ENCODE measurements around the gene KRTAP5-1. TPM values are rescaled to one million over a fixed set of nuclear protein-coding genes. Genes with fewer than 3 reads are reported as not detected.

Gene KRTAP5-1
- polyA plus RNA-seq, 4 donors, result 0.36 TPM; not detected in 3

DNA sequence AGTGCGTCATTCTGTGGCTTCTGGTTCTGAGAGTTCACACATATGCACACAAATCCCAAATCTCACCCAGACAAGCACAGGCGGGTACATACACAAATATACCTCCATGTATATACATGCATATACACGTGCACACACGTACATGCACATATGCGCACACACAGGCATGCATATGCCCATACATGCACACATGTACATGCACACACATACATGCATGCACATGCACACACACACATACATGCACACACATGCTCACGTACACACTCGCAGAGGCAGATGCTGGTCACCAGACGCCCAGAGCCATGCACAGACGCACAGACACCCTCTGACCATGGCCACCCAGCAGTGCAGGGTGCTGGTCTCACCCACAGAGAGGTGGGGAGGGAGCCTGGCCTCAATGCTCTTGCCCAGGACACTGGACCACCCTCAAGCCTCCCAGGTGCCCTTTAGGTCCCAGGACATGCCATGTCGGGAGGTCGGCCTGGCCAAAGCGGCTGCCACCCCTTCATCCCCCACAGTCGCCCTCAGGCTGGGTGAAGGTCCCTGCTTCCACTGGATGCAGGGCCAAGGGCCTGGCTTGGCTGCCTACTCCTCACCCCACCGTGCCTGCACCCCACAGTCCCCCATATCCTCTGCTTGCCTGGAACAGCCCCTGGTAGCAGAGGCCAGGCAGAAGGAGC is 22.5 kb downstream of the KRTAP5-1 start:
- DNase-seq (ENCODE audit: low read depth in 4 of 4, low spot score in 3 of 4), result no peak

- DNase-seq (ENCODE audit: low read depth in 4 of 4, low spot score in 3 of 4), result no peak
These were observed 23.1 kb downstream of the KRTAP5-1 start for GRCh38 chr11:1561955-1562354.

GRCh38 chr11:1561266-1561665 is 23.8 kb downstream of the KRTAP5-1 start:
- DNase-seq (ENCODE audit: low read depth in 4 of 4, low spot score in 3 of 4), result no peak

GRCh38 chr11:1560649-1561251 is 24.3 kb downstream of the KRTAP5-1 start:
- DNase-seq (ENCODE audit: low read depth in 4 of 4, low spot score in 3 of 4), result no peak

- DNase-seq (ENCODE audit: low read depth in 4 of 4, low spot score in 3 of 4), result no peak
These were observed 25.0 kb downstream of the KRTAP5-1 start for GRCh38 chr11:1560002-1560648.

DNA sequence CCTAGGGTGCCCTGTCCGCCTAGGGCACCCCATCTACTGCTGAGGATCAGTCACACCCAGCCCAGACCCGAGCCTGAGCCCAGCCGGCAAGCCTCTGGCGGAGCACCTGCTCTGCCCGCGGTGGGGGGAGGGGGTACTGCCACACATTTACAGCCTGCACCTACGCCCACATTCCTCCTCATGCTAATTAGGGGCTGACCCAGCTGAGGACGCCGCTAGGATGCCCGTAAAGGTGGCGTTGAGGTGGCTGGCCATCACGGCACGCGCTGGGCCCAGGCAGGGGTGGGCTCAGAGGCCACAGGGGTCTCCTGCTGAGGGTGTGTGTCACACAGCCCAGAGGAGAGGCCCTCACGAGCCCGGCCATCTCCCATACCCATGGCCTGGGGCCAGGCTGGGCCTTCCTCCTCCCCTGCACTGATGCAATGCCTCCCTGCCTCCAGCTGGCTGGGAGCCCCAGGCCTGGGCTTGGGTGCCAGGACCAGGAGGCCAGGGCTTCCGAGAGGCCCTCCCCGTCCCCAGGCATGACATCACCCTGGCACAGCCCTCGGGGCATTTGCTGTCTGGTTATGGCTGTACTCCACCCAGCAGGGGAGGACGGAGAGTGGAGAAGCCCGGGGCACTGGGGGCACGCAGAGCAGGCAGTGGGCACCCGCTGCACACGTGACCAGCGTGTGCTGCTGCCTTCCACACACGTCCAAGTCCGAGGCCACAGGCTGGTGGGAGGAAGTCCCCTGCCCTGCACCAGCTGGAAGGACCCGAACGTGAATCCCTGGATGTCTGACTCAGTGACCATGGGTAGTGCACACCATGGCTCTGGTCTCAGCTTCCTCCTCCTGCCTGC is 25.8 kb downstream of the KRTAP5-1 start:
- DNase-seq (ENCODE audit: low read depth in 4 of 4, low spot score in 3 of 4), result no peak

GRCh38 chr11:1558775-1559110 is 26.3 kb downstream of the KRTAP5-1 start:
- DNase-seq (ENCODE audit: low read depth in 4 of 4, low spot score in 3 of 4), result no peak

DNA sequence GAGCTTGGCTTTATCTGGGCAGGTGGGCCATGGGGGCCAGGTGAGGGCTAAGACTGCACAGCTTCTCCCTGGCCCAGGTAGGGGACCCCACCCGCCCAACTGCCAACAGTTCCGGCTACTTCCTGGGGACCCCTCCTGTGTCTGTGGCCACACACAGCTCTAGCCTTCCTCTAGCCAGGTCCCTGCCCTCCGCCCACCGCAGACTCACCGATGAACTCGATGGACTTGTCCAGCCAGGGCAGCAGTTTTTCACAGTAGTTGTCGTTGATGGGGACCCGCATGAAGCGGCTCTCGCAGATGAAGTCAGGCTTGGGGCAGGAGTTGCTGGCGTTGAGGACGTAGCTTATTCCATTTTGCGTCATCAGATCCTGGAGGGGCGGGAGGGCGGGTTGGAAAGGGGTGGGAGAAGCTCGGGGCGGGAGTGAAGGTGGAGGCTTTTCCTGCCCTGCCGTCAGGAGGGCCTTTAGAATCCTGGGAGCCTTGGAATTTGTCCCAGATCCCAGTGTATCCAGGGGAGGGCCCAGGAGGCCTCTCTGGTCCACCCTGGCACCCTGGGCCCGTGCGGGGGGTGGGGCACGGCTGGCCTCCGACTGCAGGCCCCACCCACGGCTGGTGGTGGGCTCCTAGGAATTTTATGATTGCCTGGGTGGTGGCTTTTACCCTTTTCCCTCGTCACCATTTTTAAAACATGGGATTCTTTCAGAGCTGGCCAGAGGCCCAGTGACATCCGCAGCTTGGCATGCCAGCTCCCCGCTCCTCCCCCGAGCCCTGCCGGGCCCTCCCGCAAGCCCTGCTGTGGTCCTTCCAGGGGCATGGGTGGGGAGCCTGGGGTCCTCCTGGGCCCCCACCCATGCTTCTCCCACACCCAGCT is 26.9 kb downstream of the KRTAP5-1 start:
- no peak for DNase-seq (ENCODE audit: low read depth in 4 of 4, low spot score in 3 of 4)

DNA sequence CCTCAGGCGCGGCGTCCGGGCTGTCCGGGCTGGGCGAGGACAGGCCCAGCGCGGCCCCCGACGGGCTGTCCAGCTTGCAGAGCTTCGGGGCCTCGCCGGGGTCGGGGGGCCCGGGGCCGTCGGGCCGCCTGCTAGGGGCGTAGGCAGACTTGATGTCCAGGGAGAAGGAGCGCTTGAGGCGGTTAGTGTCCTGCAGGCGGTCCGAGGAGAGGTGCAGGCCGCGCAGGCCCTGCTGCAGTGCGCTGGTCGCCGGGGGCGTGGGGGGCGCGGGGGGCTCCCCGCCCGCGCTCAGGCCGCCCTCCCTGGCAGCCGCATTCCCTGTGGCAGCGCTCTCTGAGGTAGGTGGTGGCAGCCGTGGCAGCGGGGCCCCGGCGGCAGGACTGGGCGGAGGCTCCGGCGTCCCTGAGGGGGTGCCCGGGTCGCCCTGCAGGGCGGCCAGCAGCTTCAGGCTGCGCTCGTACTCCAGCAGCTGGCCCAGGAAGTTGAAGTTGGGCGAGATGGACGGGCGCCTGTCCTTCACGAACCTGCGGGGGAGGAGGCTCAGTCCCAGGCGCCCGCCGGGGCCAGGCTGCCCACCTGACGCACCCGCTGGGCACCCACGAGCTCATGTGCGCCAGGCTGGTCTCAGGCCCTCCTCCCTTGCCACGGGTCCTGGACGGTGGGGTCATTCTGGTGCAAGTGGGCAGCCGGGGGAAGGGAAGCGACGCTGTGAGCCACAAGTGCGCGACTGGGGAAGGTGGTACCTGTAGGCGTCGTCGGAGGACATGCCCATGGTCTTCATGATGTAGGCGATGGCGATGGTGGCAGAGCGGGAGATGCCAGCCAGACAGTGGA is 27.8 kb downstream of the KRTAP5-1 start:
- DNase-seq (ENCODE audit: low read depth in 4 of 4, low spot score in 3 of 4), result no peak

- no peak for DNase-seq (ENCODE audit: low read depth in 4 of 4, low spot score in 3 of 4)
These were observed 28.7 kb downstream of the KRTAP5-1 start for GRCh38 chr11:1556278-1556902.

DNA sequence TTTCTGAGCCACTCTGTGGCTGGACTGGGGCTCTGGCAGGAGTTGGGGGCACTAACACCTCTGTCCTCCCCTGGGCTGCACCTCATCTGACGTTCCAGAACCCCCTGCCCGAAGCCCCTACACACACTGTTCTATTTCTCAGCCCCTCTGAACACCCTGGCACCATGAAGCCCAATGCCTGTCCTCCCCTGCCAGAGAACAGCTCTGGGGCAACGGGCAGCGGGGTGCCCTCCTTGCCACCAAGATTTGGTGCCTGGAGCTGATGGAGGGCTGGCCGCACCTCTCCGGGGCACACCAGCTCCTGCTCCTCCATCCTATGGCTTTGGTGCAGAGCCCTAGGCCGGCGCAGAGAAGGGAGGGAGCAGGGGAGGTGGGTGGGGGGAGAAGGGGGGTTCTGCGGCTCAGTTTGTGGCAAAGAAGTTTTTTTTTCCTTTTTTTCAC is 29.4 kb downstream of the KRTAP5-1 start:
- no peak for DNase-seq (ENCODE audit: low read depth in 4 of 4, low spot score in 3 of 4)

DNA sequence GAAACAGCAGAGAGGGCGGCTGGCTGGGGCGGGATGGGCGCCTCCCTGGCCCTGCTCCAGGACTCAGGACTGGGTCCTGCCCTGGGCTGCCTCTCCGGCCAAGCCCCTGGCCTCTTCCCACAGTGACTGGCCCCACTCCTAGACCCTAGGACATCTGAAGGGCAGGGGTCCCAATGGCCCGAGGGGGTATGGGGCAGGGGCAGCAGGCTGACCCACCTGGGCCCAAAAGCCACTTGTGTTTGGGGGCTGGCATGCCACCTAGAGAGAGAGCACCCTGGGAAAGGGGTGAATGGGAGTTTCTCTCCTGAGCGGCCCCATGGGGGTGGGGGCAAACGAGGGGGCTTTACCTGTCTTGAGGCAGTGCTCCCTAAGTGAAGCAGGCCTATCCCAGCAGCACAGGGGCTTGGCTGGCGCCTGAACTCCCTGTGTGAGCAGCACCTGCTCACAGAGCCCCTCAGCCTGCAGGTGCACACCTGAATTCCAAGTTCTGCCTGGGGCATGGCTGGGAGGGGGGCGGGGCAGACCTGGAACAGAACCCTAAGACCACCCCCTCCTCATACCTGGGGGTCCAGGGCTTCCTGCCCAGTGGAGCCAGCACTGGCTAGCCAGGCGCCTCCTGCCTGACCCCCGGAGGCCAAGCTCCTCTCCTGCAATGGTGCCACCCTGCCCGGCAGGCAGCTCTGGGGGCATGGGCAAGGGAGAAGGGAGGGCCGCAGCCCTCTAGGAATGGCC is 29.9 kb downstream of the KRTAP5-1 start:
- DNase-seq (ENCODE audit: low read depth in 4 of 4, low spot score in 3 of 4), result no peak

DNA sequence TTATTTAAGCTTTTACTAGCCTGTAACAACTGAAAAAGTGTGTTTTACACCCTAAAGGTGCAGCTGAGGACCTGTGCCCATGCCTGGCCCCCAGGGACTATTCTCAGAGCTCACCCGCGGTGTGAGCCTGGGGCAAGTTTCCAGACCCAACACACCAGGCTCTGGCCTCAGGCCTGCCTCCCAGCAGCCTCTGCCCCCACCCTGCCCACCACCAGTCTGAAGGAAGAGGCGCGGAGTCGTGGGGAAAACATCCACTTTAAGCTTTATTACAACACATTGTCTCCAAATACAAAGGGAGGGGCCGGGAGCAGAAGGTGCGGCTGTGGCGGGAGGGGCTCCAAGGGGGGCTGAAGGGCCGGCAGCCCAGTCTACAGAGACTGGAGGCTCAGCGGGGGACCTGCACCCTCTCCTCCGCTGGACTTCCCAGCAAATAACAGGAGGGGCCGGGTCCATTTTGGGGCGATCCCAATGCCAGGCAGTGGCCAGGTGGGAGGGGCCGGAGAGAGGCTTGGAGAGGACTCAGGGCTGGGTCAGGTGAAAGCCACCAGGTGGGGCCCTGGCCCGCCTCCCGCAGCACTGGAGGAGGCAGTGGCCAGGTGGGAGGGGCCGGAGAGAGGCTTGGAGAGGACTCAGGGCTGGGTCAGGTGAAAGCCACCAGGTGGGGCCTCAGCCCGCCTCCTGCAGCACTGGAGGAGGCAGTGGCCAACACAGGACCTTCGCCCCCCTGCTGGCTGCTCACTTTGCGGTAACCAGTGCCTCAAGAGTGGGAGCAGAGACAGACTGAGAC is 31.1 kb downstream of the KRTAP5-1 start:
- no peak for DNase-seq (ENCODE audit: low read depth in 4 of 4, low spot score in 3 of 4)

DNA sequence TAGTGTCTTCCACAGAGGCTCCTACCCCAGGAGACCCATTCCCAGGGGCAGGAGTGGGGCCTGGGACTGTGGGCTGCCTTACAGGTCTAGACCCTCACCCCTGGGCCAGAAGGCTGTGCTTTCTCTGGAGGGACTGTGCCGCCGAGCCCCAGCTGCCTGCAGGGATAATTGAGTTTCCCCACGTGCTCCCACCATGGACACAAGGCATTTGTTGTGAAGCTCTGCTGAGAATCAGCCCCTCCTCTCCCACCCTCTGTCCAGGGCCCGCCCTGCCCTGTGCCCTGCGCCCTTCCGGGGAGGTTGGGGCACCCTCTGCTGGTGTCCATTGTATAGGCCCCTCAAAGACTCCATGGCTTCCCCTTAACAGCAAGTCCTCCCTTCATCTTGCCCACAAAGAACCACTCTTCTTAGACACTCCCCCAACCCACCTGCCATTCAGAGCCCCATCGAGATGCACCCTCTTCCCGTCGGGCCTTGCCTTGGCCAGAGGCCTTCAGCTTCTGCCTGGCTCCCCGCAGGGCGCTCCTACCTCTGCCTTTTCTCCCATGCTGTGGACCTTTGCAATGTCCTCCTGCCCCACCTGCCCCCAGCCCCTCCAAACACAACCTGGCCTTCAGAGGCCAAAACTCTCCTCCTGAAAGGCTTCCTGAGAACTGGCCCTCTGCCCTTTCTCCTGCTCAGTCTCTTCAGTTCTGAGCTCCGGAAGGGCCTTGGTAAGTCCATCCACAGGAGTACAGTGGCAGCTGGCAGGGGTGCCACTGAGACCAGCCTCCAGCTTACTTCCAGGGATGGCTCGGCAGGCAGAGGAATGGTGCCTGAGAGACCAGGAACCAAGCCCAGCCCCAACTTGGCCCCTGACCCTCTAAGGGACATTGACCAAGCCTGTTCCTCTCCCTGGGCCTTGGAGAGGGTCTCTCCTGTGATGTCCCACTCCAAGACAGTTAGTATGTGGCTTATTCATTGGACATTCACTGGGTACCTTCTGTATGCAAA is 35.4 kb downstream of the KRTAP5-1 start:
- DNase-seq (ENCODE audit: low read depth in 4 of 4, low spot score in 3 of 4), result no peak

DNA sequence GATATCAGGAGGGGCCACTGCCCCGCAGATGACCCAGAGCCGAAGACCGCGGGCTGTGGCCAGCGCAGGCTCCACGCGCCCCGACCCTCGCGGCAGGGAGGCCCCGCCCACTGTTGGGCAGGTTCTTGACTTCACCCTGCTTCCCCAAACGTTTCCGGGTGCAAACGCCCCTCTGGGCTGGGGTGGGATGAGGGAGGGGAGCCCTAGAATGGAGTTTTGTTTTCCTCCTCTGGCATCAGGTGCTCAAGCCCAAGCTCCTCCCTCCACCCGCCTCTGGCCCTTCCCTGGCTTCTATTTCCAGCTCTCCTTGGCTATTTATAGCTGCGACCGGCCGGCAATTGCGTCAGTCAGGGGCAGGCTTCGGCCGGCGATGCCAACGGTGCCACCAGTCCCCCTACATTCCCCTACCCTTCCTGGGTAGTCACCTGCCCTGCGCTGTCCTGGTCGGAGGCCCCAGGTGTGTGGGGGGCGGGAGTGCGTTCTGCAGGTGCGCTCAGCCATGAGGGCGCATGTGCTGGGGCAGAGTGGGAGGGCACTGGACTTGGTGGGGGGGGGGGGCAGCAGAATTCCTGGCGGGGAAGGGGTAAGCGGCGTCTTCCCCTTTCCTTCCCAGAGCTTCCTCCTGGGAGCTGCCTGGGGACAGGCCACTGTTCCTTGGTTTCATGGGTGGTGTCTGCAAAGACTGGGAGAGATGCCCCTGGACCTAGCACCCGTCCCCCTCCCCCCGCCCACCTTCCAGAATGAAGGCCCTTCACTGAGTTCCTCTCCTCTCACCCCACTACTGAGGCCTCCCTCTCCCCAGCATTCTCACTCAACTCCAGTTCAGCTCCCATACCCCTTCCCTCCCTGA is 36.6 kb downstream of the KRTAP5-1 start:
- DNase-seq (ENCODE audit: low read depth in 4 of 4, low spot score in 3 of 4), result peak in 1 of 4 donors; percentile 66

All from right renal pelvis (tissue), 4 donors.